Measurements from ENCODE around the gene WLS.

- no peak for TF ChIP-seq POLR2AphosphoS5 (IDR thresholded peaks at IDR 0.05; ENCODE audit: borderline replicate concordance, low read depth, low read length)
- TF ChIP-seq EZH2 (IDR thresholded peaks at IDR 0.05) = no peak
Measured at GRCh38 chr1:68223687-68224086, 8.6 kb downstream of the WLS start.
